ENCODE results near the gene XPO5. TPM values are rescaled to one million over a fixed set of nuclear protein-coding genes. Genes with fewer than 3 reads are reported as not detected.

Gene XPO5
- total and polyA plus RNA-seq, 7 donors: 3.0 to 53.7 (median 13.7) TPM

GRCh38 chr6:43622541-43622940 lies 46.7 kb upstream of the XPO5 start:
- Histone ChIP-seq H3K27me3 (no peaks in the 10 kb centered on the region), H3K36me3 (peaks cover 27 to 71% (median 36%) of the 10 kb centered on the region in 4 donors), H3K4me1 (peaks cover 0 to 13% (median 9%) of the 10 kb centered on the region in 4 donors), H3K9me3 (no peaks in the 10 kb centered on the region), H3K4me3 (no peak overlapping the region), H3K27ac (no peak overlapping the region)
- WGBS, 2 donors: 94 to 97% methylated on average over 10 of the region's 10 CpGs
- no peak for DNase-seq
- TF ChIP-seq POLR2AphosphoS5 (IDR thresholded peaks at IDR 0.05): no peak
- TF ChIP-seq POLR2A (IDR thresholded peaks at IDR 0.05): no peak
- TF ChIP-seq EP300 (IDR thresholded peaks at IDR 0.05): no peak
- TF ChIP-seq CTCF (IDR thresholded peaks at IDR 0.05): no peak
- intact Hi-C loops (cut with DNase I): no loop called here

- H3K4me3 ChIP-seq: no peak overlapping the region
- WGBS, 2 donors: 96 to 97% methylated on average over 10 of the region's 10 CpGs
- no peaks in the 10 kb centered on the region for H3K27me3 ChIP-seq
- peaks cover 0 to 6% (median 2%) of the 10 kb centered on the region in 4 donors for H3K4me1 ChIP-seq
- no peak overlapping the region for H3K27ac ChIP-seq
- no peak for TF ChIP-seq POLR2A (IDR thresholded peaks at IDR 0.05)
- TF ChIP-seq EP300 (IDR thresholded peaks at IDR 0.05): no peak
- no peak for TF ChIP-seq POLR2AphosphoS5 (IDR thresholded peaks at IDR 0.05)
- no peak for TF ChIP-seq CTCF (IDR thresholded peaks at IDR 0.05)
- no peak for DNase-seq
- intact Hi-C loops (cut with DNase I): no loop called here
- H3K9me3 ChIP-seq: no peaks in the 10 kb centered on the region
- peaks cover 27 to 71% (median 36%) of the 10 kb centered on the region in 4 donors for H3K36me3 ChIP-seq
Measured at GRCh38 chr6:43621836-43622180, 46.0 kb upstream of the XPO5 start.

GRCh38 chr6:43621078-43621835 lies 45.4 kb upstream of the XPO5 start:
- Histone ChIP-seq H3K27ac (no peak overlapping the region), H3K27me3 (no peaks in the 10 kb centered on the region), H3K36me3 (peaks cover 27 to 70% (median 36%) of the 10 kb centered on the region in 4 donors), H3K4me1 (peaks cover 0 to under 1% (median 0%) of the 10 kb centered on the region in 4 donors), H3K4me3 (no peak overlapping the region), H3K9me3 (no peaks in the 10 kb centered on the region)
- intact Hi-C loops (cut with DNase I): no loop called here
- no peak for DNase-seq
- no peak for TF ChIP-seq CTCF (IDR thresholded peaks at IDR 0.05)
- TF ChIP-seq EP300 (IDR thresholded peaks at IDR 0.05): no peak
- no peak for TF ChIP-seq POLR2A (IDR thresholded peaks at IDR 0.05)
- TF ChIP-seq POLR2AphosphoS5 (IDR thresholded peaks at IDR 0.05): no peak
- 94 to 97% methylated on average over 12 of the region's 12 CpGs for WGBS, 2 donors

- WGBS, 2 donors: 94 to 96% methylated on average over 9 of the region's 9 CpGs
- Histone ChIP-seq H3K27me3 (no peaks in the 10 kb centered on the region), H3K4me3 (no peak overlapping the region), H3K4me1 (no peaks in the 10 kb centered on the region), H3K36me3 (peaks cover 23 to 52% (median 30%) of the 10 kb centered on the region in 4 donors), H3K27ac (no peak overlapping the region), H3K9me3 (no peaks in the 10 kb centered on the region)
- TF ChIP-seq POLR2A (IDR thresholded peaks at IDR 0.05) (no peak), CTCF (IDR thresholded peaks at IDR 0.05) (no peak), EP300 (IDR thresholded peaks at IDR 0.05) (no peak), POLR2AphosphoS5 (IDR thresholded peaks at IDR 0.05) (no peak)
- DNase-seq: no peak
- intact Hi-C loops (cut with DNase I): no loop called here
Measured at GRCh38 chr6:43616725-43617472, 41.1 kb upstream of the XPO5 start.

All from sigmoid colon (tissue), 7 donors.